GM13977 (cell line): Measurements from ENCODE around the gene SERPINI2.
"Not testable (repeated sequence)": the region's sequence is repeated elsewhere in the genome, so short reads cannot be mapped to it uniquely, and the experiment has no call there.

Experiments used
- DNase-seq: peaks from one replicate; pipeline ENCODE4 v3.0.0; 2012; ENCODE audit warnings: low spot score
- in situ Hi-C: fragments of 300-500 bp; cut with MboI; formaldehyde crosslinking; loops from one replicate; pipeline ENCODE4 v1.12.0; 2022; ENCODE audit warnings: low sequenced_read_pairs, low pct_unique_long_range_greater_than_20kb, mixed read lengths, inconsistent platforms; ENCODE audit not compliant: unreplicated experiment
- TF ChIP-seq, protein P1 (sequence below): IDR thresholded peaks from 2 replicates; pipeline ENCODE4 v1.5.1; 2012; ENCODE audit warnings: mild to moderate bottlenecking, control low read depth; ENCODE audit not compliant: insufficient read depth; ENCODE audit errors: extremely low read depth, missing control alignments

Gene SERPINI2

DNA sequence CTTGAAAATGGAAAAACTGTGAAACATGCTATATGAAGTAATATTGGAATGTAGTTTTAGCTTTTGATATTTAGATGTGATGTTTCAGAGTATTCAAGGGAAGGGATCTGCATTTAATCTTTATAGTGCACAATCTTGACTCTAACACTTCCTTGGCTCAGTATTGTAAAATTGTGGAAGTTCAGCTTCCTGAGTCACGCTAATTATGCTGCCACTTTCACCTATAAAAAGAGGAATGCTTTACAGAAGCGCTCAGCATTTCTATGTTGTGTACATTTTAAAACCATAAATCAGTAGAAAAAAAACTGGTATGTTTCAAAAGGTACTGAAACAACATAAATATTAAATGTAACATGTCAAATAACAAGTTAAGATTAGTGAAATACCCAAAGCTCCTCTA is 32.6 kb downstream of the SERPINI2 start:
- in situ Hi-C loops = no loop called here
- TF ChIP-seq, protein P1, sequence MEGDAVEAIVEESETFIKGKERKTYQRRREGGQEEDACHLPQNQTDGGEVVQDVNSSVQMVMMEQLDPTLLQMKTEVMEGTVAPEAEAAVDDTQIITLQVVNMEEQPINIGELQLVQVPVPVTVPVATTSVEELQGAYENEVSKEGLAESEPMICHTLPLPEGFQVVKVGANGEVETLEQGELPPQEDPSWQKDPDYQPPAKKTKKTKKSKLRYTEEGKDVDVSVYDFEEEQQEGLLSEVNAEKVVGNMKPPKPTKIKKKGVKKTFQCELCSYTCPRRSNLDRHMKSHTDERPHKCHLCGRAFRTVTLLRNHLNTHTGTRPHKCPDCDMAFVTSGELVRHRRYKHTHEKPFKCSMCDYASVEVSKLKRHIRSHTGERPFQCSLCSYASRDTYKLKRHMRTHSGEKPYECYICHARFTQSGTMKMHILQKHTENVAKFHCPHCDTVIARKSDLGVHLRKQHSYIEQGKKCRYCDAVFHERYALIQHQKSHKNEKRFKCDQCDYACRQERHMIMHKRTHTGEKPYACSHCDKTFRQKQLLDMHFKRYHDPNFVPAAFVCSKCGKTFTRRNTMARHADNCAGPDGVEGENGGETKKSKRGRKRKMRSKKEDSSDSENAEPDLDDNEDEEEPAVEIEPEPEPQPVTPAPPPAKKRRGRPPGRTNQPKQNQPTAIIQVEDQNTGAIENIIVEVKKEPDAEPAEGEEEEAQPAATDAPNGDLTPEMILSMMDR = no peak
- no peak for DNase-seq

GRCh38 chr3:167437428-167438139 is 36.3 kb downstream of the SERPINI2 start:
- no peak for DNase-seq
- in situ Hi-C loops = no loop called here
- TF ChIP-seq, protein P1 = no peak

GRCh38 chr3:167426962-167427361 is 46.9 kb downstream of the SERPINI2 start:
- in situ Hi-C loops = not testable (repeated sequence)

GRCh38 chr3:167422396-167422795 is 51.4 kb downstream of the SERPINI2 start:
- in situ Hi-C loops, DNase-seq: not testable (repeated sequence)

More at GRCh38 chr3:167426962-167427361, 46.9 kb downstream of the SERPINI2 start:
- not testable (repeated sequence) for DNase-seq

DNA sequence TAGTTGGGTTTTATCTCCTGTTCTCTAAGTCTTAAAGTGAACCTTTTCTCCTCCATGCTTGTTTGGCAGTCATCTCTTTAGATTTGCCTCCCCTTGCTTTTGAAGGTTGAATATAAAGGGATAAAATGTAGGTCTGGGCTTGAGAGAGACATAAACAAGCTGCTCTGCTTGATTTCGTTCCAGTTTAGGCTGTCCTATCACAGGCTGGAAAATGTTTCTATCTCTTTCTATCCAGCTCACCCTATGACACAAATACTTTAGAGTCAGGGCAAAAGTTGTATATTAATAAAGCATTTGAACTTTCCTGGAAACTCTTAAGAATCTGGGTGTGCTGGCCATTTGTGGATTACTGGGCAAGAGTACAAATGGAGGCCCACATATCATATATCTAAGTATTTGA is 64.2 kb downstream of the SERPINI2 start:
- no peak for DNase-seq
- TF ChIP-seq, protein P1 = no peak
- in situ Hi-C loops = no loop called here

DNA sequence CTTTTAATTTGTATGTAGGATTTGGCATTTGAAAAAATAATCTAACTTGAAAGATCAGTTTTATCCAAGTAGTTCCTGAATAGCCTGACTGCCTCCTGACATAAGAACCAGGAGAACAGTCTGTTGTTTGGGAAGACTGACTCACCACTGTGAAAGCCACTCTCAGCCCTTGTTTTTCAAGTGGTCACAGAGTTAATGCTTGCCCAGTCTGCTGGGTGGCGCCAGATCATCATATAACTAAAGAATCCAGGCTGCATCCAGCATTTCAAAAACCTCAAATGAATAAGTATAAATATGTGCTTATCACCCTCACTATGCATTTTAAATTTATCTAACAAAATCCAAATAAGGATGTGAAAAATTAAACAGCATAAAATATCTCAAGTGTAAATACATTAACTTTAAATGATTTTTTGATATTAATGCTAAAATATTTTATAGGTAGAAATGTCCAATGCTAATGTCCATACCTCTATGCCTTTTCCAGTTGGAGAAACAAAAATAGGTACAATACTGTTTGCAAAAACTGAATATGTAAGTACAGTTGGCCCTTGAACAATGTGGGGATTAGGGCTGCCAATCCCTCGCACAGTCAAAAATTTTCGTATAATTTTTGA is 66.9 kb downstream of the SERPINI2 start:
- in situ Hi-C loops = no loop called here
- DNase-seq = no peak
- TF ChIP-seq, protein P1 = peak; percentile 46

DNA sequence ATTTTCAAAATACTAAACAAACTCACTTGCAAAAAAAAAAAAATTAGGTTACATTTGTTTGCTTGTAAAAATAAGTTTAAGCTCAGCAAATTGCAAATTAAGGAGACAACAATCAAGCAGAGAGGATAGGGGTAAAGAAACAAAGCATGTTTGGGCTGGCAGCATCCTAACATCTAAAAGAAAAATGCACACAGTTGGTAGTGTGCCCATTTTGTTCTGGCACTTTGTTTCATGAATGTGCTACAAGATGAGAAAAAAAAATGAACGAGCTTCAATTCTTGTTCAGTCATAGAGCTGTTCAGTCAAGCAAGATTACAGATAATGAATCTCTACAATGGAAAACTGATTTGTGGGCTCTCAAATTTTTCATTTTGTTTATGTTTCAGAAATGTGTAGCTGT is 76.0 kb downstream of the SERPINI2 start:
- DNase-seq = no peak
- in situ Hi-C loops = loop anchor here (25.0 kb wide), 1 partner anchor 489 kb away; no protein-coding TSS in a partner anchor
- TF ChIP-seq, protein P1 = no peak
